Measurements from ENCODE around the gene EMC10. TPM values are rescaled to one million over a fixed set of nuclear protein-coding genes. Genes with fewer than 3 reads are reported as not detected.

EMC10 gene
- total and polyA plus RNA-seq, 8 donors = 30.8 to 284 (median 57.6) TPM

- peaks cover 0 to 54% (median 31%) of the 10 kb centered on the region in 3 donors for H3K27me3 ChIP-seq
- no peaks in the 10 kb centered on the region for H3K4me1 ChIP-seq
- TF ChIP-seq CTCF (IDR thresholded peaks at IDR 0.05) (no peak), POLR2A (IDR thresholded peaks at IDR 0.05) (no peak), EP300 (IDR thresholded peaks at IDR 0.05) (no peak), POLR2AphosphoS5 (IDR thresholded peaks at IDR 0.05) (no peak)
- no peak for DNase-seq
- H3K27ac ChIP-seq = no peak overlapping the region
- intact Hi-C loops (cut with DNase I; ENCODE audit: low total_unique reads) = loop anchor here (5.0 kb wide), 1 partner anchor 89 kb away; the partner anchor contains the start of gene NAPSA
- no peak overlapping the region for H3K4me3 ChIP-seq
- WGBS, 5 donors = 62 to 92% (median 85%) methylated on average over 2 of the region's 2 CpGs
- H3K36me3 ChIP-seq = no peaks in the 10 kb centered on the region
- no peaks in the 10 kb centered on the region for H3K9me3 ChIP-seq
Measured at GRCh38 chr19:50455992-50456391, 20.3 kb upstream of the EMC10 start.

GRCh38 chr19:50457300-50457699 lies 19.0 kb upstream of the EMC10 start:
- no peak overlapping the region for H3K4me3 ChIP-seq
- TF ChIP-seq POLR2A (IDR thresholded peaks at IDR 0.05) = no peak
- TF ChIP-seq EP300 (IDR thresholded peaks at IDR 0.05) = no peak
- H3K4me1 ChIP-seq = no peaks in the 10 kb centered on the region
- no peaks in the 10 kb centered on the region for H3K36me3 ChIP-seq
- peaks cover 0 to 59% (median 31%) of the 10 kb centered on the region in 3 donors for H3K27me3 ChIP-seq
- intact Hi-C loops (cut with DNase I; ENCODE audit: low total_unique reads) = loop anchor here (5.0 kb wide), 1 partner anchor 90 kb away; the partner anchor contains the start of gene NAPSA
- WGBS, 5 donors = 80 to 92% (median 84%) methylated on average over 5 of the region's 5 CpGs
- no peak overlapping the region for H3K27ac ChIP-seq
- no peak for DNase-seq
- no peaks in the 10 kb centered on the region for H3K9me3 ChIP-seq

DNA sequence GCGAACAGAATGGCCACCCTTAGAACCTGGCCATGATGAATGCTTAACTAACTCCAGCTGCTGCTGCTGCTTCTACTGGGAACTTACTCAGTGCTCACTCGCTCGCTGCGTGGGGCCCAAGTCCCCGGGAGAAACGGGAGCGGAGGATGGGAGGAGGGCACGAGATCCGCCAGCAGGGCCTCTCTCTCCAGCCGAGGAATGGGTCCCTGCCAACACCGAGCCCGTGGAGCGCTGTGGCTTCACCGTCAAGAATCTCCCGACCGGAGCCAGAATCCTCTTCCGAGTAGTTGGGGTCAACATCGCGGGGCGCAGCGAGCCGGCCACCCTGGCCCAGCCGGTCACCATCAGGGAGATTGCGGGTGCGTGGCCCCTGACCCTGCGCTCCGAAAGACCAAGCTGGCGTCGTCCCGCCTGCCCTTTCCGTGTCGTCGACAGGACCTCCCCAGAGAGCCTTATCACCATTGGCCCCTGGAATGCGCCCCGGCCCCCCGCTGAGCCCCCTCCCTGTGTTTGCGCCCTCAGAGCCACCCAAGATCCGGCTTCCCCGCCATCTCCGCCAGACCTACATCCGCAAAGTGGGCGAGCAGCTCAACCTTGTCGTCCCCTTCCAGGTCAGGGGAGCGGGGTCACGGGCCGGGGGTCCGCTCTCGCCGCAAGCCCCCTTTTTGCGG lies 17.8 kb upstream of the EMC10 start:
- Histone ChIP-seq H3K4me3 (no peak overlapping the region), H3K27me3 (peaks cover 0 to 60% (median 31%) of the 10 kb centered on the region in 3 donors), H3K4me1 (no peaks in the 10 kb centered on the region), H3K36me3 (no peaks in the 10 kb centered on the region), H3K9me3 (no peaks in the 10 kb centered on the region), H3K27ac (no peak overlapping the region)
- 34 to 50% (median 39%) methylated on average over 30 to 50 of the region's 50 CpGs for WGBS, 5 donors
- intact Hi-C loops (cut with DNase I; ENCODE audit: low total_unique reads) = loop anchor here (5.0 kb wide), 1 partner anchor 91 kb away; the partner anchor contains the start of gene NAPSA
- DNase-seq = peak in 1 of 2 donors; percentile 32
- TF ChIP-seq POLR2A (IDR thresholded peaks at IDR 0.05) = no peak
- TF ChIP-seq EP300 (IDR thresholded peaks at IDR 0.05) = no peak
- TF ChIP-seq CTCF (IDR thresholded peaks at IDR 0.05) = no peak
- no peak for TF ChIP-seq POLR2AphosphoS5 (IDR thresholded peaks at IDR 0.05)

DNA sequence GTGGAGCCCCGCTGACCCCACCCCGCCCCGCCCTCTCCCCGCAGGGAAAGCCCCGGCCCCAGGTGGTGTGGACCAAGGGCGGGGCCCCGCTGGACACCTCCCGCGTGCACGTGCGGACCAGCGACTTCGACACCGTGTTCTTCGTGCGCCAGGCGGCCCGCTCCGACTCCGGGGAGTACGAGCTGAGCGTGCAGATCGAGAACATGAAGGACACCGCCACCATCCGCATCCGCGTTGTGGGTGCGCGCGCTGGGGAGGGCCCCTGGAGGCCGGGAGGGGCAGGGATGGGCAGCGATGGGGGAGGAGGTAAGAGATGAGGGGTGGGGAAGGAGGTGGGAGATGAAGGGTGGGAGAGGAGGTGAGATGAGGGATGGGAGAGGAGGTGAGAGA lies 17.2 kb upstream of the EMC10 start:
- no peaks in the 10 kb centered on the region for H3K36me3 ChIP-seq
- TF ChIP-seq EP300 (IDR thresholded peaks at IDR 0.05) = no peak
- no peak for TF ChIP-seq POLR2A (IDR thresholded peaks at IDR 0.05)
- DNase-seq = no peak
- H3K9me3 ChIP-seq = no peaks in the 10 kb centered on the region
- no peak overlapping the region for H3K4me3 ChIP-seq
- H3K4me1 ChIP-seq = no peaks in the 10 kb centered on the region
- WGBS, 5 donors = 49 to 85% (median 55%) methylated on average over 4 to 32 of the region's 32 CpGs
- peaks cover 0 to 60% (median 31%) of the 10 kb centered on the region in 3 donors for H3K27me3 ChIP-seq
- H3K27ac ChIP-seq = no peak overlapping the region
- intact Hi-C loops (cut with DNase I; ENCODE audit: low total_unique reads) = loop anchor here (5.0 kb wide), 1 partner anchor 92 kb away; the partner anchor contains the start of gene NAPSA

- WGBS, 5 donors = 43 to 71% (median 55%) methylated on average over 1 of the region's 1 CpG
- DNase-seq = no peak
- Histone ChIP-seq H3K9me3 (no peaks in the 10 kb centered on the region), H3K27me3 (peaks cover 0 to 66% (median 31%) of the 10 kb centered on the region in 3 donors), H3K36me3 (no peaks in the 10 kb centered on the region), H3K4me1 (no peaks in the 10 kb centered on the region), H3K27ac (no peak overlapping the region), H3K4me3 (no peak overlapping the region)
- intact Hi-C loops (cut with DNase I; ENCODE audit: low total_unique reads) = loop anchor here (5.0 kb wide), 1 partner anchor 92 kb away; the partner anchor contains the start of gene NAPSA
- TF ChIP-seq EP300 (IDR thresholded peaks at IDR 0.05) (no peak), POLR2A (IDR thresholded peaks at IDR 0.05) (no peak), POLR2AphosphoS5 (IDR thresholded peaks at IDR 0.05) (no peak), CTCF (IDR thresholded peaks at IDR 0.05) (no peak)
Measured at GRCh38 chr19:50459638-50460037, 16.7 kb upstream of the EMC10 start.

All from stomach (tissue), 9 donors.